Keratinocyte (primary cell): ENCODE data around the gene KRT7.

Experiments
- EZH2 ChIP-seq: IDR thresholded peaks from one replicate; pipeline ENCODE4 v1.6.1; 2012; ENCODE audit warnings: inconsistent platforms, mild to moderate bottlenecking, low read length, moderate library complexity
- TF ChIP-seq, protein P1 (sequence below), 3 experiments: IDR thresholded peaks in 1 of 3; conservative IDR thresholded peaks in 1 of 3; optimal IDR thresholded peaks in 1 of 3; 2 replicates in 2 of 3; 3 replicates in 1 of 3; pipeline versions ENCODE3 to v1.5.1; 2011; ENCODE audit warnings: low read length in 3 of 3, mild to moderate bottlenecking in 3 of 3, moderate library complexity in 2 of 3, control low read depth in 1 of 3, inconsistent platforms in 1 of 3; ENCODE audit not compliant: insufficient read depth in 2 of 3; ENCODE audit errors: extremely low read depth in 1 of 3

DNA sequence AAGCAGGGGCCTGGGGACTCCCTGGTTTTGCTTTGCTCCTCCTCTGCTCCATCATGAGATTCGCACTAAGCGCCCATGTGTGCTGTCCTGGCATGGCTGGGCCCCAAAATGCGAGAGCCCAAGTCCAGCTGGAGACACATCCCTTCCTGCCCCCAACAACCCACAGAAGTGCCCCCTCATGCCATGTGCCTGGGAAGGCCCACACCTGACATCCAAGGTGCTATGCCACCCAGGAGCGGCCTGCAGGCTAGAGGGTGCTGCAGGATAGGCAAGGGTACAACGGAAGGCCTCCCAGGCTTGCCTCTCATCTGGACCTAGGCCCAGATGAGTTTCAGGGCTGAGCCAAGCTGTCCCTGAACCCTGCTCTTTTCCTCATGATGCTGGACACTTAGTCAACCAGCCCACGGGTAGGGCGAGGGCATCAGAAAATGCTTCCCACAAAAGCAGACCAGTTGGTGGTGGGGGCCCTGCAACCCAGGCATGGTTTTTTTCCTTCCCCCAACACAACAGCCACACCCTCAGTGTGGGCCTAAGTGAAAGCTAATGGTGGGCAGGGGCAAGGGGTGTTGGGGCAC lies 28.0 kb upstream of the KRT7 start:
- TF ChIP-seq, protein P1, sequence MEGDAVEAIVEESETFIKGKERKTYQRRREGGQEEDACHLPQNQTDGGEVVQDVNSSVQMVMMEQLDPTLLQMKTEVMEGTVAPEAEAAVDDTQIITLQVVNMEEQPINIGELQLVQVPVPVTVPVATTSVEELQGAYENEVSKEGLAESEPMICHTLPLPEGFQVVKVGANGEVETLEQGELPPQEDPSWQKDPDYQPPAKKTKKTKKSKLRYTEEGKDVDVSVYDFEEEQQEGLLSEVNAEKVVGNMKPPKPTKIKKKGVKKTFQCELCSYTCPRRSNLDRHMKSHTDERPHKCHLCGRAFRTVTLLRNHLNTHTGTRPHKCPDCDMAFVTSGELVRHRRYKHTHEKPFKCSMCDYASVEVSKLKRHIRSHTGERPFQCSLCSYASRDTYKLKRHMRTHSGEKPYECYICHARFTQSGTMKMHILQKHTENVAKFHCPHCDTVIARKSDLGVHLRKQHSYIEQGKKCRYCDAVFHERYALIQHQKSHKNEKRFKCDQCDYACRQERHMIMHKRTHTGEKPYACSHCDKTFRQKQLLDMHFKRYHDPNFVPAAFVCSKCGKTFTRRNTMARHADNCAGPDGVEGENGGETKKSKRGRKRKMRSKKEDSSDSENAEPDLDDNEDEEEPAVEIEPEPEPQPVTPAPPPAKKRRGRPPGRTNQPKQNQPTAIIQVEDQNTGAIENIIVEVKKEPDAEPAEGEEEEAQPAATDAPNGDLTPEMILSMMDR (optimal IDR thresholded peaks at IDR 0.05 in 1 of 3, IDR thresholded peaks at IDR 0.05 in 1 of 3, conservative IDR thresholded peaks at IDR 0.05 in 1 of 3; ENCODE audit: extremely low read depth in 1 of 3, insufficient read depth in 2 of 3, low read length in 3 of 3): no peak
- no peak for TF ChIP-seq EZH2
